Tibial nerve (tissue), 4 donors: Measurements from ENCODE around the gene FALEC. TPM values are rescaled to one million over a fixed set of nuclear protein-coding genes. Genes with fewer than 3 reads are reported as not detected.

Source experiments
- DNase-seq, 2 donors: peaks; one replicate each; pipeline ENCODE4 v3.0.0-alpha.2; 2019; ENCODE audit warnings: low spot score in 2 of 2
- H3K27ac ChIP-seq, 4 donors: fragments of 200-600 bp; sonication (generic) in 3 of 4; one replicate each; pipeline ENCODE4 v1.5.1; 2017 to 2019; ENCODE audit warnings: mild to moderate bottlenecking in 1 of 4
- H3K27me3 ChIP-seq, 2 donors: fragments of 200-600 bp; sonication (generic) in 1 of 2; one replicate each; pipeline versions ENCODE4 v1.5.1 to v1.6.0; 2017 to 2019
- H3K36me3 ChIP-seq, 3 donors: fragments of 200-600 bp; sonication (generic); one replicate each; pipeline ENCODE4 v1.5.1; 2018 to 2019
- H3K4me1 ChIP-seq, 4 donors: fragments of 200-600 bp; sonication (generic) in 3 of 4; one replicate each; pipeline ENCODE4 v1.5.1; 2017 to 2019
- H3K4me3 ChIP-seq, 4 donors: fragments of 200-600 bp; sonication (generic) in 3 of 4; one replicate each; pipeline ENCODE4 v1.5.1; 2017 to 2019; ENCODE audit warnings: mild to moderate bottlenecking in 1 of 4, moderate library complexity in 1 of 4
- H3K9me3 ChIP-seq, 4 donors: fragments of 200-600 bp; sonication (generic) in 3 of 4; one replicate each; pipeline ENCODE4 v1.5.1; 2017 to 2019
- EP300 ChIP-seq, 2 donors: sonication (generic); formaldehyde crosslinking; IDR thresholded peaks; one replicate each; pipeline ENCODE4 v1.6.1; 2017; ENCODE audit warnings: antibody characterized with exemption in 2 of 2, mild to moderate bottlenecking in 1 of 2
- POLR2A ChIP-seq, 2 donors: fragments of 450-650 bp; IDR thresholded peaks; one replicate each; pipeline ENCODE4 v1.6.1; 2017; ENCODE audit warnings: antibody characterized with exemption in 2 of 2, mild to moderate bottlenecking in 2 of 2, moderate library complexity in 2 of 2
- WGBS, 2 donors: methylation state at CpG; one replicate each; pipeline ENCODE4 v1.1.5; 2018; 5-methylcytosine and 5-hydroxymethylcytosine counted together
- total RNA-seq, 4 donors: library from RNA; depleted of rRNA; stranded (reverse); fragments of >200 nt; gene quantifications; one replicate each; pipeline ENCODE4 v1.1.0, GENCODE V29; 2016
- TF ChIP-seq, protein P1 (sequence below), 5 experiments: fragments of 200-600 bp in 3 of 5; fragments of 450-650 bp in 2 of 5; sonication (generic) in 3 of 5; IDR thresholded peaks; one replicate each; pipeline ENCODE4 v1.5.1; 2016 to 2019; ENCODE audit warnings: antibody characterized with exemption in 5 of 5, mild to moderate bottlenecking in 3 of 5, moderate library complexity in 2 of 5

Gene FALEC
- not detected for total RNA-seq

DNA sequence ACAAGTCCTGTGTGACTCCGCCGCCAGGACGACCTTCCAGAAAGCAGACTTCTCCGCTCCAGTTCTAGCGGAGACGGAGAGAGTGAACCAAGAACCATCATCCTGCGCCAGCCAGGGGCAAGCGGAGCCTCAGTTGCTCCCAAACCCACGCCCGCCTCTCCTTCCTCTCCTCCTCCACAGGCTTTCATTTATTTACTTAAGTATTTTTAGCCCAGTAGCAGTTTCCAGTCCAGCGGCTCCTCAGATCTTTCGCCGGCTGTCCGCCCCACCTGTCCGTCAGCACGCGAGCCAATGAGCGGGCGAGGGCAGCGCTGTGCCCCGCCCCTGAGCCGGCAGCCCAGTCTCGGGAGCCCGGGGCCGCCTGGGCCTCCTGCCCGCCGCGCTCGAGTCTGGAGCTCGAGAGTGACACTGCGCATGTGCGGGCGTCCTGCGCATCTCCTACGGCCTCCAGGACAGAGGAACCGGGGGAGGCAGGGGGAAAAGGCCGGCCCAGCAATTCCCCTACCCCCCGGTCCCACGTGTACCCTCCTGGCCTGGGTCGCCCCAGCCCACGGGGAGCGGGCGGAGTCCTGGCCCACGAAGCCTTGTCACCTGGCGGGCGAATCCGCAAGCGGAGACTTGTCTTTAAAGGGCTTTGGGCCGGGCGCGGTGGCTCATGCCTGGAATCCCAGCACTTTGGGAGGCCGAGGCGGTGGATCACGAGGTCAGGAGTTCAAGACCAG lies at the start of gene FALEC:
TSS of gene FALEC (plus strand) at position 425 of the 722 bp plus-strand sequence.
- Histone ChIP-seq H3K27me3 (no peaks in the 10 kb centered on the region), H3K4me1 (peaks cover 0 to 20% (median 9%) of the 10 kb centered on the region in 4 donors), H3K36me3 (peaks cover 0 to 30% (median 0%) of the 10 kb centered on the region in 3 donors), H3K4me3 (peak within 1 kb of the TSS; percentile 29 to 87 (median 71)), H3K27ac (peak within 1 kb of the TSS; percentile 35 to 90 (median 78)), H3K9me3 (no peaks in the 10 kb centered on the region)
- TF ChIP-seq EP300 (IDR thresholded peaks at IDR 0.05) = peak in 1 of 2 donors; percentile 75
- peak in 1 of 2 donors; percentile 39 for TF ChIP-seq POLR2A (IDR thresholded peaks at IDR 0.05)
- TF ChIP-seq, protein P1, sequence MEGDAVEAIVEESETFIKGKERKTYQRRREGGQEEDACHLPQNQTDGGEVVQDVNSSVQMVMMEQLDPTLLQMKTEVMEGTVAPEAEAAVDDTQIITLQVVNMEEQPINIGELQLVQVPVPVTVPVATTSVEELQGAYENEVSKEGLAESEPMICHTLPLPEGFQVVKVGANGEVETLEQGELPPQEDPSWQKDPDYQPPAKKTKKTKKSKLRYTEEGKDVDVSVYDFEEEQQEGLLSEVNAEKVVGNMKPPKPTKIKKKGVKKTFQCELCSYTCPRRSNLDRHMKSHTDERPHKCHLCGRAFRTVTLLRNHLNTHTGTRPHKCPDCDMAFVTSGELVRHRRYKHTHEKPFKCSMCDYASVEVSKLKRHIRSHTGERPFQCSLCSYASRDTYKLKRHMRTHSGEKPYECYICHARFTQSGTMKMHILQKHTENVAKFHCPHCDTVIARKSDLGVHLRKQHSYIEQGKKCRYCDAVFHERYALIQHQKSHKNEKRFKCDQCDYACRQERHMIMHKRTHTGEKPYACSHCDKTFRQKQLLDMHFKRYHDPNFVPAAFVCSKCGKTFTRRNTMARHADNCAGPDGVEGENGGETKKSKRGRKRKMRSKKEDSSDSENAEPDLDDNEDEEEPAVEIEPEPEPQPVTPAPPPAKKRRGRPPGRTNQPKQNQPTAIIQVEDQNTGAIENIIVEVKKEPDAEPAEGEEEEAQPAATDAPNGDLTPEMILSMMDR (IDR thresholded peaks at IDR 0.05) = peak in 2 of 5 experiments; percentile 38 to 56
- 0 to 1% methylated on average over 37 to 43 of the region's 54 CpGs for WGBS, 2 donors
- DNase-seq = peak; percentile 89 to 90

DNA sequence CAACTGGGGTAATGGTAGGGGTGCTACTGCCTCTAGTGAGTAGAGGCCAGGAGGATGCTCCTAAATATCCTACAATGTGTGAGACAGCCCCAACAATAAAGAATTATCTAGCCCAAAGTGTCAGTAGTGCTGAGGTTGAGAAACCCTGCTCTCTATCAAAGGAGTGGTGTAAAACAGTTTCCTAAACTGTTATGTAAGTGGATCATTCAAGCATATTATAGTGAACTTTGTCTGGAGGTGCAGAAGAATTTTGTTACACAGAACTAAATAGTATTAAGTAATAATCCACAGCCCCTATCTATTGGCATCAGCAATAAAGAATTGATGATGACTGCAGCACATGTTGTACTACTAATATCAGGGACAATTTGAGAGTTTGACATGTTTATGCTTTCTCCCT lies 48.6 kb upstream of the FALEC start:
- Histone ChIP-seq H3K27me3 (no peaks in the 10 kb centered on the region), H3K9me3 (no peaks in the 10 kb centered on the region), H3K27ac (no peak overlapping the region), H3K36me3 (peaks cover 0 to 65% (median 13%) of the 10 kb centered on the region in 3 donors), H3K4me3 (no peak overlapping the region), H3K4me1 (peaks cover 0 to 19% (median 3%) of the 10 kb centered on the region in 4 donors)
- no peak for DNase-seq
- no peak for TF ChIP-seq POLR2A (IDR thresholded peaks at IDR 0.05)
- TF ChIP-seq EP300 (IDR thresholded peaks at IDR 0.05) = no peak
- TF ChIP-seq, protein P1 (IDR thresholded peaks at IDR 0.05) = no peak

DNA sequence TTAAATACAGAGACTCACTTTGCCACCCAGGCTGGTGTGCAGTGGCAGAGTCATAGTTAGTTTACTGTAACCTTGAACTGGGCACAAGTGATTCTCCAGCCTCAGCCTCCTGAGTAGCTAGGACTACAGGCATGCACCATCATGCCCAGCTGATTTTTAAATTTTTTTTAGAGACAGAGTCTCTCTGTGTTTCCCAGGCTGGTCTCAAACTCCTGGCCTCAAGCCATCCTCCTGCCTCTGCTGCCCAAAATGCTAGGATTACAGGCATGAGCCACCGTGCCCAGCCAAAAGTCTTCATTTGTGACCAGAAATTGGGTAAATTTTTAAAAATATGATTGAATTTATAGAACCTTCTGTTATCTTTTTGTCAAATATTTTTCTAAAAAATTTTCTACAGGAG lies 46.3 kb upstream of the FALEC start:
- Histone ChIP-seq H3K9me3 (no peaks in the 10 kb centered on the region), H3K4me3 (no peak overlapping the region), H3K27ac (peak overlapping the region in 2 of 4 donors; percentile 16 to 41), H3K4me1 (peaks cover 0 to 26% (median 3%) of the 10 kb centered on the region in 4 donors), H3K27me3 (no peaks in the 10 kb centered on the region), H3K36me3 (peaks cover 0 to 63% (median 17%) of the 10 kb centered on the region in 3 donors)
- no peak for DNase-seq
- WGBS, 2 donors = 20 to 33% methylated on average over 1 of the region's 1 CpG
- TF ChIP-seq, protein P1 (IDR thresholded peaks at IDR 0.05) = no peak
- no peak for TF ChIP-seq POLR2A (IDR thresholded peaks at IDR 0.05)
- TF ChIP-seq EP300 (IDR thresholded peaks at IDR 0.05) = no peak

DNA sequence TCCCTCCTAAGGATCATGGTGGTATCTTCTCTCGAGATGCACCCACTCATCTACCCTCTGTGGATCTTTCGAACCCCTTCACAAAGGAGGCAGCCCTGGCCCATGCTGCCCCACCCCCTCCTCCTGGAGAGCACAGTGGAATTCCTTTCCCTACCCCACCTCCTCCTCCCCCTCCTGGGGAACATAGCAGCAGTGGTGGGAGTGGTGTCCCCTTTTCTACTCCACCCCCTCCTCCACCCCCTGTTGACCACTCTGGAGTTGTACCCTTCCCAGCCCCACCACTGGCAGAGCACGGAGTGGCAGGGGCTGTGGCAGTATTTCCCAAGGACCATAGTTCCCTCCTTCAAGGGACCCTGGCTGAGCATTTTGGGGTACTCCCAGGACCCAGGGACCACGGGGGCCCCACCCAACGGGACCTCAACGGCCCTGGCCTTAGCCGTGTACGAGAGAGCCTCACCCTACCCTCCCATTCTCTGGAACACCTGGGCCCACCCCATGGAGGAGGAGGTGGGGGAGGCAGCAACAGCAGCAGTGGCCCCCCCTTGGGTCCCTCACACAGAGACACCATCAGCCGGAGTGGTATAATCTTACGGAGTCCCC lies 42.9 kb upstream of the FALEC start:
- no peaks in the 10 kb centered on the region for H3K27me3 ChIP-seq
- H3K27ac ChIP-seq = peak overlapping the region in 1 of 4 donors; percentile 35
- no peak for TF ChIP-seq POLR2A (IDR thresholded peaks at IDR 0.05)
- no peak for TF ChIP-seq EP300 (IDR thresholded peaks at IDR 0.05)
- TF ChIP-seq, protein P1 (IDR thresholded peaks at IDR 0.05) = no peak
- peaks cover 0 to 60% (median 9%) of the 10 kb centered on the region in 4 donors for H3K4me1 ChIP-seq
- no peak for DNase-seq
- H3K36me3 ChIP-seq = peaks cover 0 to 36% (median 17%) of the 10 kb centered on the region in 3 donors
- no peak overlapping the region for H3K4me3 ChIP-seq
- WGBS, 2 donors = 86 to 93% methylated on average over 10 of the region's 10 CpGs
- no peaks in the 10 kb centered on the region for H3K9me3 ChIP-seq

DNA sequence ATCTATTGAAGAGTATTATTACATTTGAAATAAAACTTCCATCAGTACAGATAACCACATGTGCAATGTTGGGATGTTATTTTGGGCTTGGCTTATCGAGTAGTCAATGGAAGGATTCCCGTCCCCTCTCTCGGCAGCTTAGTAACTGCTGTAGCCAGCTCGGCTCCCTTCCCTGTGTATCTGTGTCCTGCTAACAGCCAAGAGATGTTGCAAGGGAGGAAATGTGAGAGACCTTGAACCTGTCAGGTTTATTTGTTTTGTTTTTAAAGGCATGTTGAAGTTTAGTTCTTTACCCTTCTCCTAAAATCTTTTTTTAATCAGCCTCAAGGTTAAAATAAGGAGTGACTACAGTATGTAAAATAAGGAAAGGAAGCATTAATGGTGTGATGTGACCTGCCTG lies 41.9 kb upstream of the FALEC start:
- TF ChIP-seq POLR2A (IDR thresholded peaks at IDR 0.05) = no peak
- H3K27ac ChIP-seq = no peak overlapping the region
- H3K4me1 ChIP-seq = peaks cover 0 to 65% (median 9%) of the 10 kb centered on the region in 4 donors
- 58 to 67% methylated on average over 4 of the region's 4 CpGs for WGBS, 2 donors
- H3K9me3 ChIP-seq = no peaks in the 10 kb centered on the region
- peak in 1 of 2 donors; percentile 16 for DNase-seq
- H3K36me3 ChIP-seq = peaks cover 0 to 31% (median 17%) of the 10 kb centered on the region in 3 donors
- H3K4me3 ChIP-seq = no peak overlapping the region
- no peaks in the 10 kb centered on the region for H3K27me3 ChIP-seq
